CD4-positive, alpha-beta T cell (primary cell): Measurements from ENCODE around the gene R3HCC1L. TPM values are rescaled to one million over a fixed set of nuclear protein-coding genes. Genes with fewer than 3 reads are reported as not detected.

Source experiments
- ATAC-seq: fragments of 200-7000 bp; cut with Tn5 transposase; one replicate; pipeline ENCODE4 v1.10.0; 2022; ENCODE audit warnings: mild to moderate bottlenecking; ENCODE audit not compliant: poor library complexity
- CTCF ChIA-PET: fragments of 350-600 bp; sonication (Branson Sonifier 250); formaldehyde crosslinking; loops from one replicate; lab custom pipeline; 2021; ENCODE audit warnings: antibody characterized with exemption, inconsistent platforms; lab: Charles Lee
- POLR2A ChIA-PET: fragments of 350-600 bp; sonication (Branson Sonifier 250); formaldehyde crosslinking; loops from one replicate; lab custom pipeline; 2021; ENCODE audit warnings: antibody characterized with exemption, inconsistent platforms; lab: Charles Lee
- DNase-seq, 14 experiments: peaks; one replicate each; pipeline ENCODE4 v3.0.0-alpha.2; 2013 to 2020; ENCODE audit warnings: mixed read lengths in 2 of 14
- H3K27ac ChIP-seq, 2 donors: one replicate each; pipeline versions ENCODE4 v1.5.1 to v1.7.0; 2013; ENCODE audit warnings: low read length in 2 of 2, low read depth in 1 of 2, mild to moderate bottlenecking in 1 of 2
- H3K27me3 ChIP-seq, 2 experiments: 1 replicate in 1 of 2; 2 replicates in 1 of 2; pipeline versions ENCODE4 v1.6.1 to v1.7.0; 2013; ENCODE audit warnings: low read length in 2 of 2, control low read depth in 1 of 2, mild to moderate bottlenecking in 1 of 2, moderate library complexity in 1 of 2; ENCODE audit not compliant: insufficient read depth in 2 of 2, control insufficient read depth in 1 of 2
- H3K36me3 ChIP-seq: one replicate; pipeline ENCODE4 v1.6.1; 2013; ENCODE audit warnings: low read length, control low read depth; ENCODE audit not compliant: insufficient read depth
- H3K4me1 ChIP-seq: one replicate; pipeline ENCODE4 v1.6.1; 2013; ENCODE audit warnings: low read length, control low read depth; ENCODE audit not compliant: insufficient read depth
- H3K4me3 ChIP-seq: one replicate; pipeline ENCODE4 v1.5.1; 2013; ENCODE audit warnings: mild to moderate bottlenecking, low read length, moderate library complexity
- H3K9me3 ChIP-seq, 2 experiments: 1 replicate in 1 of 2; 2 replicates in 1 of 2; pipeline versions ENCODE4 v1.6.1 to v1.7.0; 2013; ENCODE audit warnings: low read length in 2 of 2, mild to moderate bottlenecking in 2 of 2, control low read depth in 1 of 2, moderate library complexity in 1 of 2; ENCODE audit not compliant: control insufficient read depth in 1 of 2, insufficient read depth in 1 of 2
- H3K27ac Mint-ChIP-seq: one replicate; pipeline ENCODE4 v1.8.0; 2020; ENCODE audit warnings: mixed read lengths
- H3K27me3 Mint-ChIP-seq: one replicate; pipeline ENCODE4 v1.8.0; 2021; ENCODE audit warnings: mixed read lengths
- H3K36me3 Mint-ChIP-seq: one replicate; pipeline ENCODE4 v1.8.0; 2021; ENCODE audit warnings: low read depth, mixed read lengths
- H3K4me1 Mint-ChIP-seq: one replicate; pipeline ENCODE4 v1.8.0; 2021; ENCODE audit warnings: low read depth, mixed read lengths
- H3K4me3 Mint-ChIP-seq: one replicate; pipeline ENCODE4 v1.8.0; 2020; ENCODE audit warnings: mild to moderate bottlenecking, mixed read lengths
- H3K9me3 Mint-ChIP-seq: one replicate; pipeline ENCODE4 v1.8.0; 2020; ENCODE audit warnings: mixed read lengths
- CTCF ChIP-seq: fragments of 200-600 bp; IDR thresholded peaks from one replicate; pipeline ENCODE4 v1.8.0; 2022; ENCODE audit warnings: antibody characterized with exemption, mild to moderate bottlenecking
- intact Hi-C, 2 experiments: fragments of 100-400 bp; cut with DNase I in 1 of 2; cut with micrococcal nuclease in 1 of 2; formaldehyde crosslinking; loops; one replicate each; pipeline versions ENCODE4 v1.15.1 to v1.9.0; 2023 to 2025; cut with DNase I, micrococcal nuclease
- total RNA-seq, 174 experiments: library from RNA in 2 of 174; stranded (reverse) in 2 of 174; gene quantifications; one replicate each; pipeline ENCODE4 v1.2.3 and lab custom pipeline; 2021 to 2026

The R3HCC1L gene
- total RNA-seq, 2 experiments from 2014 or later: 12.7 to 13.7 TPM

DNA sequence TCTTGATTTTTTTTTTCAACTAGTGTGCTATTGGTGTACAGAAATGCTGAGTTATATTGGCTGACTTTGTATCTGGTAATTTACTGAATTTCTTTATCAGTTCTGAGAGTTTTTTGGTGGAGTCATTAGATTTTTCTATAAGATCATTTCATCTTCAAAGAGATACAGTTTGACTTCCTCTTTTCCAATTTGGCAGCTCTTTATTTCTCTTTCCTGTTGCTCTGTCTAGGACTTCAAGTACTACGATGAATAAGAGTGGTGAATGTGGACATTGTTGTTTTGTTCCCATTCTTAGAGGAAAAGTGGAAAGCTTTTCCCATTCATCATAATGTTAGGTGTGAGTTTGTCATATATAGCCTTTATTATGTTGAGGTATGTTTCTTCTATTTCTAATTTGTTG is 83.3 kb downstream of the R3HCC1L start:
- H3K9me3 Mint-ChIP-seq: peaks cover 15% of the 10 kb centered on the region
- Histone ChIP-seq H3K9me3 (peaks cover 12 to 13% of the 10 kb centered on the region in 2 experiments), H3K27ac (no peak overlapping the region), H3K4me1 (no peaks in the 10 kb centered on the region), H3K4me3 (no peak overlapping the region), H3K27me3 (no peaks in the 10 kb centered on the region), H3K36me3 (no peaks in the 10 kb centered on the region)
- H3K4me3 Mint-ChIP-seq: no peak overlapping the region
- peaks cover 69% of the 10 kb centered on the region for H3K36me3 Mint-ChIP-seq
- intact Hi-C loops: no loop called here
- ChIA-PET CTCF (interaction anchor here (0.8 kb wide), 1 partner anchor 19 kb away, joined by 3 read pairs; no protein-coding TSS in a partner anchor), POLR2A (no interaction called here)
- TF ChIP-seq CTCF: no peak
- DNase-seq (no peak), ATAC-seq (no peak)
- peaks cover 34% of the 10 kb centered on the region for H3K4me1 Mint-ChIP-seq
- H3K27ac Mint-ChIP-seq: no peak overlapping the region
- no peaks in the 10 kb centered on the region for H3K27me3 Mint-ChIP-seq

DNA sequence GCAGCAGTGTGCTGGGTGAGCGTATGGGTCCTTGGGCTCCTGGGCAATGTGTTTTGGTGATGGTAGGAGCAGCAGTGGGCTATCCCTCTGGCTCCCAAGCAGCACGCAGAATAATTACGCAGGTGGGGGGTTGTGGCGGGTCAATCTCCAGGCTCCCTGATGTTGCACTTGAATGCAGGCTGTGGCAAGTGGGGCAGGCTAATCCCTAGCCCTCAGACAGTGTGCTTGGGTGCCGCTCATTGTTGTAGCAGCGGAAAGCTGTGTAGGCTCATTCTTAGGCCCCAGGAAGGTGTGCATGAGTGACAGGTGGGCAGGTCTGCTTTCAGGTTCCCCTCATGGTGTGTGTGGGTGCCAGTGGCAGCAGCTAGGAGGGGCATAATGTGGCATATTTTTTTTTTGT is 89.4 kb downstream of the R3HCC1L start:
- H3K9me3 Mint-ChIP-seq: peaks cover 6% of the 10 kb centered on the region
- CTCF ChIA-PET: no interaction called here
- Histone ChIP-seq H3K27ac (no peak overlapping the region), H3K4me1 (no peaks in the 10 kb centered on the region), H3K9me3 (peaks cover 9 to 13% of the 10 kb centered on the region in 2 experiments), H3K36me3 (peaks cover 11% of the 10 kb centered on the region), H3K4me3 (no peak overlapping the region), H3K27me3 (no peaks in the 10 kb centered on the region)
- intact Hi-C loops: no loop called here
- ATAC-seq: no peak
- peaks cover 64% of the 10 kb centered on the region for H3K36me3 Mint-ChIP-seq
- H3K4me3 Mint-ChIP-seq: no peak overlapping the region
- peaks cover 20% of the 10 kb centered on the region for H3K4me1 Mint-ChIP-seq
- H3K27ac Mint-ChIP-seq: no peak overlapping the region
- DNase-seq: no peak
- POLR2A ChIA-PET: no interaction called here
- H3K27me3 Mint-ChIP-seq: no peaks in the 10 kb centered on the region
- TF ChIP-seq CTCF: no peak

DNA sequence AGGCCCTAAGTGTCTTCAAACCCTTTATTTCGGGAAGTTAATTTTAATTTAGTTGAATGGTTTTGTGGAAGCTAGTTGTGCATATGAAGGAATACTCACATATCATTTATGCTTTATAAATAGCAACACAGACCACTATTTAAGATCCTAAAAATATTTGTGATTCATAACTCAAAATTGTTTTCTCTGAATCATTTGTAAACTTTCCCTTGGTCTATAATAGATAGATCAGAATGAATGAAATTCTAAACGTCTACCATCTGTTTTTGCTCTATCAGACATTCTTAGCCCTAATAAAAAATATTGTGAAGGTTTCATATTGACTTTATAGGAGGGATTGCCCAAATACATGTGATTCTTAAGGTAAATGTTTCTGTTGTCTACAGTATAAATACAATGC is 90.1 kb downstream of the R3HCC1L start:
- H3K4me3 Mint-ChIP-seq: no peak overlapping the region
- ATAC-seq: no peak
- H3K4me1 Mint-ChIP-seq: peaks cover 21% of the 10 kb centered on the region
- no peak for DNase-seq
- Histone ChIP-seq H3K36me3 (peaks cover 11% of the 10 kb centered on the region), H3K4me3 (no peak overlapping the region), H3K27me3 (no peaks in the 10 kb centered on the region), H3K9me3 (peaks cover 5 to 7% of the 10 kb centered on the region in 2 experiments), H3K27ac (no peak overlapping the region), H3K4me1 (no peaks in the 10 kb centered on the region)
- H3K27ac Mint-ChIP-seq: no peak overlapping the region
- H3K36me3 Mint-ChIP-seq: peaks cover 63% of the 10 kb centered on the region
- peaks cover 2% of the 10 kb centered on the region for H3K9me3 Mint-ChIP-seq
- intact Hi-C loops: no loop called here
- POLR2A ChIA-PET: no interaction called here
- H3K27me3 Mint-ChIP-seq: no peaks in the 10 kb centered on the region
- CTCF ChIA-PET: no interaction called here
- no peak for TF ChIP-seq CTCF
